T-helper 1 cell treated with Interleukin-12 subunit alpha and Interleukin-12 subunit beta and Interleukin-4 antibody, amounts not matched to agents 30 ng/mL and 1 ng/mL, for 36 hours (primary cell): ENCODE results near the gene HCN1. TPM values are rescaled to one million over a fixed set of nuclear protein-coding genes. Genes with fewer than 3 reads are reported as not detected.

Source experiments
- intact Hi-C: fragments of 100-400 bp; cut with micrococcal nuclease; formaldehyde crosslinking; loops from one replicate; pipeline ENCODE4 v1.15.1; 2024
- total RNA-seq: library from RNA; stranded (reverse); gene quantifications from 2 replicates; pipeline ENCODE4 v1.2.3, GENCODE V29; 2022

The HCN1 gene
- total RNA-seq, 1 donor from 2014 or later: not detected

- intact Hi-C loops: no loop called here
Observed at GRCh38 chr5:45437752-45438151, 258.4 kb downstream of the HCN1 start.

GRCh38 chr5:45417285-45417998 is 278.7 kb downstream of the HCN1 start:
- intact Hi-C loops: no loop called here

GRCh38 chr5:45414620-45415573 is 281.3 kb downstream of the HCN1 start:
- intact Hi-C loops: no loop called here

GRCh38 chr5:45411971-45412612 is 284.1 kb downstream of the HCN1 start:
- intact Hi-C loops: no loop called here

DNA sequence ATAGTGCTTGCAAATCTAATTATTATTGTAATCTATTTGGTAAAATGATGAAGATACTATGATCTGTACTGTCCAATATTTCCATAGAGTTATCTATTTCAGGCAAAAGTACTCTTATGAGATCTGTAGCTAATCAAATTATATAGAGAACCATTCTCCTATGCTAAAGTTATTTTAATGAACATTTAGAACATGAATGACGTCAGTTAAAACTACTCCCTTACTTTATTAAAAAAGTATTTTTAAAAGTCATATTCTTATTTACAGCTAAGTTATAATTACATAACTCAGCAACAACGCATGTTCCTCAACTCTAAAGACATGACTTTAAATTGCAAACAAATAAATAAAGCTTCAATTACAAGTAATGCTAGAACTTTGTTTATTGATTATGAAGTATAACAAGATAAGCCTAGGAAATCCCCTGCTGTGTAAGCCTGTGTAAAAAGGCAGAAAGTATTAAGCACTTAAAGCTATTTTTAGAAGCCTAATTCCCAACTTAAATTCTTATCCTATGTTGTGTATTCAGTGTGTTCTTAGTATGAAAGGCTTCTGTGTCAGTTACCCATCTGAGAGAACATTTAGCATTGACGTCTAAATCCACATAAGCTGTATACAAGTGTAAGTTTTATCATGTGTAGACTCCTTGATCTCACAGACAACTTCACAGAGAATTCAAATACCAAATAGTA is 285.7 kb downstream of the HCN1 start:
- intact Hi-C loops: no loop called here

- intact Hi-C loops: no loop called here
Observed at GRCh38 chr5:45408067-45408466, 288.1 kb downstream of the HCN1 start.

GRCh38 chr5:45402804-45403455 is 293.2 kb downstream of the HCN1 start:
- intact Hi-C loops: no loop called here

DNA sequence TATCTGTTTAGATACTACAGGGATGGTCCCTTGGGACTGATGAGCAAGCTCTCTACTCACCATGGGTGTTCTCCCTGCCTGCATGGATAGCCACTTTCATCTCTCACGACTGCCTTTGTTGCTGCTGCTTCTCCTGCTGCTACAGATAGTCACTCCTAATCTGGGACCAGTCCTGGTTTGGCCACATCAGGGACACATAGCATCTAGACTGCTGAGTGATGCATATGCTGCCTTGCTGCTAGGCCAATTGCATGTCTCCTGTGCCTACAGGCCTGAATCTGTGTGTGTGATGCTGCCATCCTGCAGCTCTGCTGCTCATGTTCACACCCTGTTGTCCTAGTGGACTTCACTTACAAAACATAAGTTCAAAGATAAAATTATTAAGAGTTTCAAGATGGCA is 297.1 kb downstream of the HCN1 start:
- intact Hi-C loops: no loop called here

DNA sequence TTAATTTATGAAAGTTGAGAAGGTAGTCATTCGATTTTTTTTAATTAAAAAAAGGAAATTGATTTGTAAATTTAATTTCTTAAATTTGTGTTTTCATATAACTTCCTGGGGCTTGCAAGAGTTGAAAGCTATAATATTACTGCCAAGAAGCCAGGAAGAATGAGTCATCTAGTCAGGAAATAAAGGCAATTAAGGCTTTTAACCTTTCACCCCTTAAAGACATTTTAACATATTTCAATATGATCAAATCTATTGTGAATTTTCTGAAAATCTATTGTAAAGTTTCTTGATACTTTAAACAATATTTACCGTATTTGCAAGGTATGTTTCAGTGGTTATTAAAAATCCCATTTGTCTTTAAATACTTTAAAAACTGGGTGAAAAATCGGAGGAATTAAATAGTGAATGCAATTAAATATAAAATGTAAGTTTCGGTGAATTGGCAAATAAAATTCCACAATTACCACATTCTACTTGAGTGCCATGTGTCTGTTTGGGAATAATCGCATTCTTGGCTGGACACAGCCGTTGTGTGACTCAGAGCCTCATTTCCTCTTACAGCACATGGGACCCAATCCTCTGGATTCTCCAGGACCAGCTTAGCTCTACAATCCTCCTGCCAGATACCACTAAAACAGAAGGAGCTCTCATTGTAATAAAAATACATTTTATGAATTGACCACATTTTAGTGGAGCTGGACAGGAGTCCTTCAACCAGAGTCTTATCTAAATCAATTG is 310.7 kb downstream of the HCN1 start:
- intact Hi-C loops: no loop called here

DNA sequence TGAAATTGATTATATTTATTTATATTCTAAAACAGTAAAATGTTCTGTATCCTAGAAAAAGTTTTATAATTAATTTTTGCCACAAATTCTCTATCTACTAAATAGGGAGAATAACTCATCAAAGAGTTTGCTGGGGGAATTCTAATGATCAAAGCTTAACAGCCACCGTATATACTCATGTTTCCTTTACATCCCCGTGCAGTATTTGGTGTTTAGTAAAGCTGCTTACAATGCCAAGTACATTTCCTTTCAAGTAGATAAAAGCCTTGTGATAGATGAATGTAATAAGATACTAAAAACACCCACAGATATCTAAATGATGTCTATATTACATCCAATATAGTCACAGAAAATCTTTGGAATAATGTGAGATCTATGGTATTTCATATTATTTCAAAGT is 312.2 kb downstream of the HCN1 start:
- intact Hi-C loops: no loop called here

DNA sequence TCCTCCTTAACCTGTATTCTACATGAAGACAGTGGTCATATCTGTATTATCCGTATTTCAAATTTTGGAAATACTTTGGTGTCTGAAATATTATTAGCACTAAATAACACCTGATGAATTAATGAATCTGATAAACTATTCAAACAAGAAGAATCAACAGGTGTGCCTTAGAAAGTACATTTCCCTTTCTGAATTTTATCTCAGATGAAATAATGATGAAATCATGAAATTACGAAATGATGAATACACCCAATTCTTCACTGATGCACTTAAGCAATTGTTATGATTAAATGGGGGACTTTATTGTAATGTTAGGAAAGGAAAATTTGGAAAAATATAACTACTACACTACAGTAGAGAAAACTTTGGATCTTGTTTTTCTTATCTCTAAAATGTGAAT is 313.6 kb downstream of the HCN1 start:
- intact Hi-C loops: no loop called here

DNA sequence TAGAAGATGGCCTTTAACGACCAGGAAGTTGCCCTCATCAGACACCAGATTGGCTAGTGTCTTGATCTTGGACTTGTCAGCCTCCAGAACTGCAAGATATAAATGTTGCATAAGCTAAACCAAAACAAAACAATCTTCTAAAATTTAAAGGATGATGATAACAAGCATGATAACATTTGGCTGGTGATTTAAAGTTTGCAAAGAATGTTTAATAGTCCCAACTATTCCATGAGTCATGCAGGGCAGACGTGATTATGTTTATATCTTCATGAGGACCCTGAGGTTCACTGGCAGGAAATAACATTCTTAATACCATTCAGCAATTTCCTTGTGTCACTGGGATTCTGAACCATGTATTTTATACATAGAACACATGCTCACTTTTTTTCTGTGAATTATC is 319.8 kb downstream of the HCN1 start:
- intact Hi-C loops: no loop called here

GRCh38 chr5:45372629-45373028 is 323.6 kb downstream of the HCN1 start:
- intact Hi-C loops: loop anchor here (5.0 kb wide), 1 partner anchor 565 kb away; the partner anchor contains the start of gene MRPS30

DNA sequence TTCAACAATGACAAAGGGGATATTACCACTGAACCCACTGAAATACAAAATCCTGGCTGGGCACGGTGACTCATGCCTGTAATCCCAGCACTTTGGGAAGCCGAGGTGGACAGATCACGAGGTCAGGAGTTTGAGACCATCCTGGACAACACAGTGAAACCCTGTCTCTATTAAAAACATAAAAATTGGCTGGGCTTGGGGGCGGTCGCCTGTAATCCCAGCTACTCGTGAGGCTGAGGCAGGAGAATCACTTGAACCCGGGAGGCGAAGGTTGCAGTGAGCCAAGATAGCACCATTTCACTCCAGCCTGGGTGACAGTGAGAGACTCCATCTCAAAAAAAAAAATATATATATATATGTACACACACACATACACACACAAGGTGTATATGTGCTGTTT is 324.8 kb downstream of the HCN1 start:
- intact Hi-C loops: loop anchor here (5.0 kb wide), 1 partner anchor 564 kb away; the partner anchor contains the start of gene MRPS30

- intact Hi-C loops: no loop called here
Observed at GRCh38 chr5:45355189-45355992, 340.8 kb downstream of the HCN1 start.

GRCh38 chr5:45336464-45336863 is 359.7 kb downstream of the HCN1 start:
- intact Hi-C loops: no loop called here

DNA sequence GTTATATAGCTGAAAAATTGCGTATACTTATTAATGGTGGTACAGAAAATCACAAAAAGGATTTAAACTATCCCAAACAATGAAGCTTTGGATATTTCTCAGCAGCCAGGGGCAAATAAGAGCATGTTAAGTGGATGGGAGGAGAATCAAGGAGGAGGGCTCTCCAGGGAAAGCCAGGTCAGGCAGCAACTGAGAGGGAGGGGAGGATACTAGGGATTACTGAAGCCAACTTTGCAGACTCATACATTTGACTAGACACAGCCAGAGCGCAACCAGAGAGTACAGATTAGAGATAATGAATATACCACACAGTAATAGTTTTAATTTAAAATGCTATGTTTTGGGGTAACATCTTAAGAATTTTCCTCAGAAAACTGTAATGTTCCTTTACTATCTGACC is 360.2 kb downstream of the HCN1 start:
- intact Hi-C loops: no loop called here

DNA sequence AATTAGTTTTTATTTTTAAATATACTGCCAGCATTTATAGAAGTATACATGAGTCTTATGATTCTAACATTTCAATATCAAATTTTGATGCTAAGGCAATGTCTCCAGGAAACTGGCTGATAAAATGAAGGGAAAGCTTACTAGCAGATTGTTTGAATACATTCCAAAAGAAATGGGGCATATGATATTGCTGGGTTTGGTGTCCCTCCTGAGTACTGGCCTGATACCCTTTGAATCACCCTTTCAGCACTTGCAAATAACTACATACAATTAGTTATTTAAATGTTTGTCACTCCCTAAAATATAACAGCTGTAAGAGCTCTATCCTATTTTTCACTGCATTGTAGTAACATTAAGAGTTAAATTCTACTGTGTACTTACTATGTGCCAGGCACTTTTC is 360.8 kb downstream of the HCN1 start:
- intact Hi-C loops: no loop called here

GRCh38 chr5:45334939-45335338 is 361.2 kb downstream of the HCN1 start:
- intact Hi-C loops: no loop called here
